ENCODE results near the gene CDH4.
A peak's percentile ranks its signal among the peaks of the same experiment; 100 is the strongest.

CDH4 gene

GRCh38 chr20:61737812-61738443 lies 485.9 kb downstream of the CDH4 start:
- no peak for DNase-seq (ENCODE audit: low spot score)

DNA sequence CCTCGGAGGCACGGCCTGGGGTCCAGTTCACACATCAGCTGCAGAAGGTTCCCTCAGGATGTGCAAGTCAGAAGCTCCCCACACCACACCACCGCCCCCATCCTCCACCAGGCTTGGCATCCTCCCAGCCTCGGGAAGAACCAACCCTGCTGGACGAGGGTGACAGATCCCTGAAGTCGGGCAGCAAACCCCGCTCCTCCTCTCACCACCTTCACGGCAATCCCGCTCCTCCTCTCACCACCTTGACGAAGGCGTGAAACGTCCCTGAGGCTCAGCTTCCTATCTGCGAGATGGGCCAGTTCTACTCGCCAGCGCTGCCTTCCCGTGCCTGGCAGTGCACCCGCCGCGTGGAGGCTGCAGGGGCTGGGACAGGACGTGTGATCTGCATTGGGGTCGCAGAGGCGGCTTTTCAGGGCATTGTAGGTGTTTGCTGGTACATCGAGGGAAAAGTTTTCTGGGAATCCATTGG lies 486.6 kb downstream of the CDH4 start:
- no peak for DNase-seq (ENCODE audit: low spot score)

DNA sequence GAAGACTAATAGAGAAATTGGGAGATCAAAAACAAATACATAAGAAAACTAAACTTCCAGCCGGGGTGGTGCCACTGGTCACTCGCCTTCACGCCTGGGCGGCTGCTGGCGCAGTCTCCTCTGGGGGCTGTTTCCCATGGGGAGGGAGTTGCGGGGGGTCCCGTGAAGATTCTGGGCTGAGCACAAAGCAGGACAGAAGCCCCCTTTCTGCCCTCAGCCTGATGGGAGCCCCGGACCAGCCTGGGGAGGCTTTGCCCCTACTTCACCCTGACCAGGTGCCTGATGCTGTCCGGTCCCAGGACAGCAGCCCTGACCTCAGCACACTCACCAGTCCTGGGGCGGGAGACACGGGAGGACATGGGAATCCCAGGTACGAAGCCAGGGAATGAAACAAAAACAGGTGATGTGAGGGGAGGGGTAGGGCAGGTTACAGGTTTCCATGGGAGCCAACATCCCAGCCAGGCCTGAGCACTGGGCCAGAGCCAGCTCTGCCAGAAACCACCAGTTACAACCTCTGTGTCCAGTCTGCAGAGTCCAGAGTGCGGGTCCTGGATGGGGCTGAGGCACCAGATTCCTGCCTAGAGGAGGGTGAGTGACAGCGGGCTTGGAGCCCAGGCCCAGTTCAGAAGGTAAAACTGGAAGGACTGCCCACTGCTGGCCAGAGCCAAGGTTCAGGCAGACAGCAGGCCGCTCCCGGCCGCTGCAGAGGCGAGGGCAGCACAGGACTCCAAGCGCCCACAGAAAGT lies 487.2 kb downstream of the CDH4 start:
- no peak for DNase-seq (ENCODE audit: low spot score)

DNA sequence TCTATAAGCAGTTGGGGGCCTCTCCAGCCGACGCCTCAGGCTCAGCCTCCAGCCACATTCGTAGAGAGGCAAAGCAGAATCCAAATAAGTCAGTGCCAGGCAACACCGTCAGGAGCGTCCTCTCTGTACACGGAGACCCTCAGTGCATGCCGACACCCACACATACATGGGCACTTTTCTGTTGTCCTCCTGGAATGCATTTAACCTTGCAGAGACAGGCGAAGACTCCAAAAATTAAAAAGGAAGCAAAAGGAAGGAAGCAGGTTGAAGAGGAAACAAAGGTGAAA lies 487.7 kb downstream of the CDH4 start:
- no peak for DNase-seq (ENCODE audit: low spot score)

DNA sequence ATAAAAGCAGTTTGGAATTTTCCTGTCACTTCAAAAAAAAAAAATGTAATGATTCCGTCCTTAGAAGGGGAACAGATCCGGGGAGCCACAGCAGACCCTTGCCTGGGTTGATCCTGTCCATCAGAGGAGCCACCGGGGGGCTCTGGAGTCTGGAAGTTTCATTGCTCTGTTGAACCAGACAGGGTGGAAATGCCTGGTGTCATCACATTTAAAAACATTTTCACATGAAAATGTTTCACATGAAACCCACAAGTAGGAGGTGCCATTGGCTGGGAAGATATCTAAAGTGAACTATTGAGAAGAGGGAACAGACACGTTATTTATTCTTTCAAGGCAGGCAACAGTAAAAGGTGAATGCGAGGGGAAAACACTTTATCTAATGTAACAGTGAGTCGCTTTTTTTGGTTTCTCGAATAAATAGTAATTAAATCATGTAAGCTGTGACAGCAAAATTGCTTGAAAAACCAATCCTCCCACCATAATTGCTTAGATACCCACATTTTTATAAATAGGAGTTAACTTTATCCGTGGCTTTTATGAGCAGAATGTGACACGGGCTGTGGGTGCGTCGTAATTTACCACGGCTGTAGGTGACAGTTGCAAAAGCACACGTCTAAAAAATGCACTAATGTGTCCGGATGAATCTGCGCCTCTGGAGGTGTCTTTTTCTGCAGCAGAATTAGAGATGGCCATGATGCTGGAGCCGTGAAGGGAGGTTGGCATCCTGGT lies 490.2 kb downstream of the CDH4 start:
- no peak for DNase-seq (ENCODE audit: low spot score)

- DNase-seq (ENCODE audit: low spot score): no peak
Observed at GRCh38 chr20:61743606-61744005, 491.5 kb downstream of the CDH4 start.

DNA sequence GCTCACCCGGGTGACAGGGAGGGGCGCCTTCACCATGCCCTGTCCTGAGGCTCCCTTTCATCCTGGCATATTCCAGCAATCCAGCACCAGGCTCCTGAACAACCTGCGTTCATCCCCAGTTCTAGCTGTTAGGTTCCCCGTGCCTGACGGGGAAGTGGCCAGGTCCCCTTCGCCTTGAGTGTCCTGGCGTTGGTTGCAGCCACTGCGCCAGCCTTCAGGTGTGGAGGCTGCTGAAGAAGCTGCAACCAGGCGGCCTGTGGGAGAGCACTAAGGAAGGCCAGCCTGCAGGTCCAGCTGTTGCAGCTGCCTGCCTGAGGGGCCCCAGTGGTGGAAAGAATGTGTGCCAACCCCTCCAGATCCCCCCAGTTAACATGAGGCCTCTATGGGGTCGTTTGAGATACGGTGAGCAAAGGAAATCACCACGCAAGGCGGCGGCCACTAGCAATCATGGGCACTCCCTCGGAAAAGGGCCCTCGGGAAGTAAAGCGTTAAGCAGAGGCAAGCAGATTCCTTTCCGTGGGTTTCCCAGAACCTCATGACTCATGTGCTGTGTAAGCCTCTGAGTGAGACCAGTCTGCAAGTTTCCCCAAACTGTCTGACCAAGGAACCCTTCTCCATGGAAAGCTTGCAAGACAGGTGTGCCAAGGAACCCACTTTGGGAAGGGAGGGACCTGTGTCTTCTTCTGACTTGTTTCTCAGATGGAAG lies 492.8 kb downstream of the CDH4 start:
- DNase-seq (ENCODE audit: low spot score): peak; percentile 36

GRCh38 chr20:61745397-61746146 lies 493.5 kb downstream of the CDH4 start:
- no peak for DNase-seq (ENCODE audit: low spot score)

DNA sequence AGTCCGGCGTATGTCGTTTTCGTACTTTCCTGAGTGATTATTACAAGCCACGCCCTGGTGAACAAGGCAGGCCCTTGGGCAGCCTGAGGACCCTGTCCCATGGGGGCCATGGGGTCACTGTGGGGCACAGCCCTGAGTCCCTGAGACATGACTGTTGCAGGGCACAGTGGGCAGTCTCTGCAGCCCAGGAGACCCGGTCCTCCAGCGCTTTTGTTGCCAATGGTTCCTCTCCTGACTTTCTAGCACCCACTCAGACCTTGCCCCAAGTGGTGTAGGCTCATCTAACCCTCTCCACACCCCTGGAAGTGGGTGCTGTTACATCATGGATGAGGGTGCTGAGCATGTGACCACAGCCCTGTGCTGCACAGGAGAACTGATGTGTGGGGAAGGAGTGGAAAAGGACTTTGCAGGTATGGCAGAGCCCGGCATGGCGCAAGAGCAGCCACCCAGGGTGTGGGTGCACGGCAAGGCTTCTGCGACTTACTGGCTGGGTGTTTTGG lies 494.1 kb downstream of the CDH4 start:
- DNase-seq (ENCODE audit: low spot score): no peak

- DNase-seq (ENCODE audit: low spot score): no peak
Observed at GRCh38 chr20:61746781-61747180, 494.7 kb downstream of the CDH4 start.

DNA sequence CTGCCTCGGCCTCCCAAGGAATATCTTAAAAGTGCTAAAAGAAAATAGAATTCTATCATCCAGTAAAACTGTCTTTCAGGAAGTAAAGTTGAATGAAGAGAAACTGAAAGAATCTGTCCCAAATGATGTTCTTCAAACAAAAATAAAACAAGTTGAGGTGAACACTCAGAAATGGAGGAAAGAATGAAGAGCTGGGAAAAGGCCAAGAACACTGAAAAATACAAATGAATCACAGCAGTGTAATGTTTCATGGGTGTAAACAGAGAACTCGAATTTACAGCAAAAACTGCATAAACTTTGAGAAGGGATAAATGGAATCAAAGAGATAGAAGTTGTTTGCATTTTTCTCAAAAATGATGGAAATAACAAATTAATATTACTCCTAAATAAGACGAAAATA lies 496.3 kb downstream of the CDH4 start:
- no peak for DNase-seq (ENCODE audit: low spot score)

- DNase-seq (ENCODE audit: low spot score): no peak
Observed at GRCh38 chr20:61749406-61750075, 497.5 kb downstream of the CDH4 start.

GRCh38 chr20:61750093-61750492 lies 498.0 kb downstream of the CDH4 start:
- DNase-seq (ENCODE audit: low spot score): no peak

GRCh38 chr20:61752576-61752975 lies 500.5 kb downstream of the CDH4 start:
- DNase-seq (ENCODE audit: low spot score): no peak

DNA sequence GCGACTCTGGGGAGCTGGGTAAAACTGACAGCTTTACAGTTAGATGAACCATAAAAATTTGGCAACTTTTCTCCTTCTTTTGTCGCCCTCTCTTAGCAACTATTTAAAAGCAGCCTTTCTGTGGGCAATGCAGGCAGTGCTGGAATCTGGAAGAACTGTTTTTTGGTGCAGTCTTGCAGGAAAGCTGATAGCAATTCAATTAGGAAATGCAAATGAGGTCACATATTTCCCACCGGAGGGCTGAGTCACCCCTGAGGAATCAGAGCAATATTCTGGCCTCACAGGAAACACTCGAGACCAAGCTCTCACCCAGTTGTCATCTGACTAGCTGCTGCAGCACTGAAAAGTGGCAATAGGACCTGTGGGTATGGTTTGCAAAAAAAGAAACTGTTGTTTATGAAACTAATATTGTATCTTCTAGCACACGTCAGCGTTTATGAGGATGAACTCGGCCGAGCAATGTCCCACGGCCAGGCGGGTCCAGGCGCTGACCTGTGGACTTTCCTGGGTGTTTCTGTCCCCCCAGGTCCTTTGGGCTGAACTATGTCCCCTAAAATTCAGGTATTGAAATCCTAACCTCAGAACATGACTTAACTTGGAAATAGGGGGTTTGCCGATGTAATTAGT lies 501.4 kb downstream of the CDH4 start:
- peak; percentile 30 for DNase-seq (ENCODE audit: low spot score)

DNA sequence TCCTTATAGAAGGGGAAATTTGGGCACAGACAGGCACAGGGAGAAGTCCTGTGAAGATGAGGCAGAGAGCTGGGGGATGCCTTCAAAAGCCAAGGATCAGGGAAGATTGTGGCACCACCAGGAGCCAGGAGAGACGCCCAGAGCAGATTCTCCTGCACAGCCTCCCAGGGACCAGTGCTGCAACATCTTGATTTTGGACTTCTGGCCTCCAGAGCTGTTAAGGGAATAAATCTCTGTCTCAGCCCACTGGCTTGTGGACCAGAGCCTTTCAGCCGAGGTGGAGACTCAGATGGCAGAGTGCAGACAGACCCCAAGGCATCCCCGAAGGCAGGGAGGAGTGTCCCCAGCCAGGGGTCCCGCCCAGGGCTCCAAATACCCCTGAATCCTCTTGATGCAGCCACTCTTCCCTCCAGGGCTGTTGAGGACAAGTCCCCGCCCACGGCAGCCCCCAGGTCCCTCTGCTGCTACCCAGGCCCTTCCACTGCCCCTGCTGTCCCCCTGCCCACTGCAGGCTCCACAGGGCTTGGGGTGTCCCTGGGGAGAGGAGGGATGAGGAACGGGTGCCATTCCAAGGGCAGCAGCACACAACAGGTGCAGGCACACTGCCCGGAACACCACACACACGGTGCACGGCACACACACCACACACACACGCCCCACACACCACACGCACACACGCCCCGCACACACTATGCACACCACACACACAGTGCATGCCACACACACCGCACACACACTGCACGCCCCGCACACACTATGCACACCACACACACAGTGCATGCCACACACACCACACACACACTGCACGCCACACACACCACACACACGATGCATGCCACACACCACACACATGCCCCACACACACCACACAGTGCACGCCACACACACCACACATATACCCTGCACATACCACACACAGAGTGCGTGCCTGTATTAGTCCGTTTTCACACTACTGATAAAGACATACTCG lies 502.2 kb downstream of the CDH4 start:
- DNase-seq (ENCODE audit: low spot score): no peak

DNA sequence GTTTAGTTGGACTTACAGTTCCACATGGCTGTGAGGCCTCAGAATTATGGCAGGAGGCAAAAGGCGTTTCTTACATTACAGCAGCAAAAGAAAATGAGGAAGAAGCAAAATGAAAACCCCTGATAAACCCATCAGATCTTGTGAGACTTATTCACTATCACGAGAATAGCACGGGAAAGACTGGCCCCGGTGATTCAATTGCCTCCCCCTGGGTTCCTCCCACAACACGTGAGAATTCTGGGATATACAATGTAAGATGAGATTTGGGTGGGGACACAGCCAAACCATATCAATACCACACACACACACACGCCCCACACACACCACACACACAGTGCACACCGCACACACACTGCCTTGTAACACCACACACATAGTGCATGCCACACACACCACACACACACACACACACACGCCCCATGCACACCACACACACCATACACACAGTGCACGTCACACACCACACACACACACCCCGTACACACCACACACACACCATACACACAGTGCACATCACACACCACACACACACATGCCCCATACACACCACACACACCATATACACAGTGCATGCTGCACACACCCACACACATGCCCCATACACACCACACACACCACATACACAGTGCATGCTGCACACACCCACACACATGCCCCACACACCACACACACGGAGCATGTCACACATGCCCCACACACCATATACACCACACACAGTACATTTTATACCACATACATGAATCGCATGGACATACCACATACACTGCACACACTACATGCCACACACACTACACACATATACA lies 503.1 kb downstream of the CDH4 start:
- DNase-seq (ENCODE audit: low spot score): no peak

GRCh38 chr20:61755971-61756845 lies 504.1 kb downstream of the CDH4 start:
- no peak for DNase-seq (ENCODE audit: low spot score)
